C4-2B (cell line): ENCODE results near the gene HACD2.

ENCODE experiments used
- H3K27ac ChIP-seq: fragments of 450-650 bp; 2 replicates; pipeline ENCODE4 v1.5.1; 2017
- ZFX ChIP-seq: fragments of 450-650 bp; IDR thresholded peaks from 2 replicates; pipeline ENCODE4 v1.6.1; 2017
- TF ChIP-seq, protein P1 (sequence below): fragments of 450-650 bp; conservative IDR thresholded peaks from 2 replicates; pipeline ENCODE4 v1.5.1; 2017; ENCODE audit warnings: mild to moderate bottlenecking

Gene HACD2

DNA sequence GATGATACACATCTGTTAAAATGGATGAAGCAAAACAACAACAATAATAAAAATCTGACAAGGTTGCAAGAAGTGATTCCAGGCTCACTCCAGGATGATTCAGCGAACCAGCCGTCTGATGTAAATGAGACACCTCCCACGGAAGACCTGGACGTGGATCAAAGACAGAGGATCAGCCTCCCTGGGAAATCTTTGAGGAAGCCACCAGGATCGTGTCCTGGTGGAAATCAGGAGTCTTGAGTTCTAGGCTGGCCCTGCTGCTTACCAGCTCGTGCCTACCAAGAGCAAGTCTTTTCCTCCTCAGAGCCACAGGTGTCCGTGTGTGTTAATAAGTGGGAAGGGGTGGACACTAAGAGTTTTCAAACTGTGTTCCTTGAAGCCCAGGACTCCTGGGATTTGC lies 120.6 kb downstream of the HACD2 start:
- TF ChIP-seq ZFX, result no peak
- TF ChIP-seq, protein P1, sequence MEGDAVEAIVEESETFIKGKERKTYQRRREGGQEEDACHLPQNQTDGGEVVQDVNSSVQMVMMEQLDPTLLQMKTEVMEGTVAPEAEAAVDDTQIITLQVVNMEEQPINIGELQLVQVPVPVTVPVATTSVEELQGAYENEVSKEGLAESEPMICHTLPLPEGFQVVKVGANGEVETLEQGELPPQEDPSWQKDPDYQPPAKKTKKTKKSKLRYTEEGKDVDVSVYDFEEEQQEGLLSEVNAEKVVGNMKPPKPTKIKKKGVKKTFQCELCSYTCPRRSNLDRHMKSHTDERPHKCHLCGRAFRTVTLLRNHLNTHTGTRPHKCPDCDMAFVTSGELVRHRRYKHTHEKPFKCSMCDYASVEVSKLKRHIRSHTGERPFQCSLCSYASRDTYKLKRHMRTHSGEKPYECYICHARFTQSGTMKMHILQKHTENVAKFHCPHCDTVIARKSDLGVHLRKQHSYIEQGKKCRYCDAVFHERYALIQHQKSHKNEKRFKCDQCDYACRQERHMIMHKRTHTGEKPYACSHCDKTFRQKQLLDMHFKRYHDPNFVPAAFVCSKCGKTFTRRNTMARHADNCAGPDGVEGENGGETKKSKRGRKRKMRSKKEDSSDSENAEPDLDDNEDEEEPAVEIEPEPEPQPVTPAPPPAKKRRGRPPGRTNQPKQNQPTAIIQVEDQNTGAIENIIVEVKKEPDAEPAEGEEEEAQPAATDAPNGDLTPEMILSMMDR, result no peak
- no peak overlapping the region for H3K27ac ChIP-seq

- TF ChIP-seq, protein P1, result no peak
- TF ChIP-seq ZFX, result no peak
- no peak overlapping the region for H3K27ac ChIP-seq
Observed at GRCh38 chr3:123459862-123460261, 125.0 kb downstream of the HACD2 start.

GRCh38 chr3:123458255-123458654 lies 126.6 kb downstream of the HACD2 start:
- no peak overlapping the region for H3K27ac ChIP-seq
- TF ChIP-seq, protein P1, result no peak
- no peak for TF ChIP-seq ZFX

DNA sequence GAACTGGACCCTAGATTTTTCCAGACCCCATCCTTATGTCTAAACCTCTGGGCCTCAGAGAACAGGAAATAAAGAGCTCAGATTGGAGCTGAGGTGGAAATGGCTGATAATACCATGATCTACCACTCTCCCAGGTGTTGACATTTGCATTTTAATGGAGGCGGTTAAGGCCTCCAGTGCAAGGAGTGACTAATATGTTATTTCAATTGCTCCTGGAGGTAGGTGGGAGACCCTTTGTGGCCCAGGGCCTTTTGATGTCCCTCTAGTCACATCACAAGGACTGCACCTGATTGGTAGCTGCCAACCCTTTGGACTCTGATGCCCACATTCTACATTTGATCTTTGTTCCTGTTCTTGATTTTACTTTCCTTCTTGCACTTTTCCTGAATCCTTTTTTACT lies 127.0 kb downstream of the HACD2 start:
- TF ChIP-seq, protein P1, result no peak
- TF ChIP-seq ZFX, result no peak
- no peak overlapping the region for H3K27ac ChIP-seq

DNA sequence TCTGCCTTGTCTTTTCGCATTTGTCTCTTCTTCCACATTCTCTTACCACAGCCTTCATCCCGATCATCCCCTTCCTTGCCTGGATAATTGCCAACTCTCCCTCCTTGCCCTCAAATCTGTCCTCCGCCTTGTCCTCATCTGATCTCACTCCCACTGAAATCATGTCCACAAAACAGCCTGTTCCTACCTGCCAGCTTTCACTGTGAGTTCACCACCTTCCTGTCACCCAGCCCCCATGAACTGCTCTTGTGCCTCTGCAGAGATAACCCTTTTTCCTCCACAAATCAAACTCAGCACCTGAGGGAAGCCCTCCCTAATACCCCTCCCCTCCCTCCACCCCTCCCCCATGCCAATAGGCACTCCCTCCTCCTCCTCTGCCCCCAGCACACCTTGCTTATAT lies 131.2 kb downstream of the HACD2 start:
- no peak overlapping the region for H3K27ac ChIP-seq
- TF ChIP-seq, protein P1, result no peak
- TF ChIP-seq ZFX, result no peak

DNA sequence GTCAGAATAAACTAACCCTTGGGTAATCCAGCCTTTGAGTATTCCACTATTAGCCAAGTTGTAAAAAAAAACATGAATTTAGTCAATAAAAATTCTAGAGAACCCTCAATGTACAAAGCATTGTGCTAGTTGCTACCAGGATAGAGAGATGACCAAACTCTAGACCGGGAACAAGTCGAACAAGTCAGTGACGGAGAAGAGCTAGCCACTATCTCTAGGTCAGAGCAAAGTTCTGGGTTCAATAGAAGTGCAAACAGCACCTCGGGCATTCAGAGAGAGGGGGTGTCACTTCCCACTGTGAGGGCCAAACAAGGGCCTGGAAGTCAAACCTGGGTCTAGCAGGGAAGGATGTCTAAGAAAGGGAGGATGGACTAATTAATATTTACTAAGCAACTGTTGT lies 133.7 kb downstream of the HACD2 start:
- no peak overlapping the region for H3K27ac ChIP-seq
- TF ChIP-seq, protein P1, result no peak
- TF ChIP-seq ZFX, result no peak

DNA sequence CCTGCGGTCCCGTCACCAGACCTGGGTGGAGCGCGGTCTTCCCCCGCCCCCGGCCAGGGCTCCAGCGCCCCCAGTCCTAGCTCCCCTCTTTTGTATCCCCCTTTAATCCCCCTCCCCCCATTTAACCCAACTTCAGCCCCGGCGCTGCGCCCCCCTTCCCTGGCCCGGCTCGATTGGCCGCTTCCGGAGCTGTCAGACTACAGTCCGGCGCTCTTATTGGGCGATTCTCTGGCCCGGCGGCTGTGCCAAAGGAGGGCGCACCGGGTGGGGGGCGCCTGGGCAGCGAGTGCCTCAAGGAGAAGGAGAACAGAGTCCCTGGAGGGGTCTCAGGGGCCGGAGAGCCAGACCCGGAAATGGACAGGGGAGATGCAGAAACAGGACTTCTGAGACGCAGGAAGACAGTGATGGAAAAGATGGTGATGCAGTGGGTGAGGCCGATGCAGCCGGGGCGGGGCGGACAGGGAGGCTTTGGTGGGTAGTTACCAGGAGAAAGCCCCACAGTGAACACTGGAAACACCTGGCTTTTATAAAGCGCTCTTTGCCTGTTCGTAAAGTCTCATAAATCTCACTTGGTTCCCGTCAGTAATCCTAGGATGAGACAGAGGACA lies 134.8 kb downstream of the HACD2 start:
- TF ChIP-seq, protein P1, result no peak
- no peak for TF ChIP-seq ZFX
- no peak overlapping the region for H3K27ac ChIP-seq
